ENCODE data around the gene DEPDC5. TPM values are rescaled to one million over a fixed set of nuclear protein-coding genes. Genes with fewer than 3 reads are reported as not detected.

Gene DEPDC5
- total and polyA plus RNA-seq, 2 of the 8 experiments (the other 6 are each of a cell fraction or from before 2014, with no cell fraction given) = 18.3 to 26.5 TPM

- no peaks in the 10 kb centered on the region for H3K23me2 ChIP-seq (ENCODE audit: low read depth, low read length)
- DNase-seq (ENCODE audit: low read depth in 1 of 2, low spot score in 2 of 2) = no peak
- H2BK5ac ChIP-seq (ENCODE audit: low read depth, low read length) = no peak overlapping the region
- H3K56ac ChIP-seq (replicated peaks; ENCODE audit: insufficient read length, low read depth, low read length) = no peak overlapping the region
- H3K27me3 ChIP-seq (replicated peaks in 1 of 4; ENCODE audit: control insufficient read depth in 3 of 4, extremely low read depth in 1 of 4, insufficient read depth in 3 of 4, low read length in 3 of 4) = no peaks in the 10 kb centered on the region
- no peak overlapping the region for H2BK120ac ChIP-seq (replicated peaks; ENCODE audit: low read depth, low read length)
- no peak overlapping the region for H3K14ac ChIP-seq (ENCODE audit: insufficient read length)
- no peak overlapping the region for H3K4ac ChIP-seq (replicated peaks; ENCODE audit: insufficient read length, low read depth, low read length)
- no peaks in the 10 kb centered on the region for H3K79me1 ChIP-seq (ENCODE audit: low read depth, low read length)
- H4K5ac ChIP-seq (ENCODE audit: insufficient read length, low read depth, low read length) = no peak overlapping the region
- H2BK15ac ChIP-seq (ENCODE audit: low read length) = no peak overlapping the region
- no peaks in the 10 kb centered on the region for H4K20me1 ChIP-seq (replicated peaks in 1 of 2; ENCODE audit: control insufficient read depth in 1 of 2, insufficient read depth in 2 of 2, low read length in 2 of 2)
- H3K9ac ChIP-seq (replicated peaks in 1 of 4; ENCODE audit: extremely low read depth in 1 of 4, low read depth in 3 of 4, low read length in 3 of 4) = no peak overlapping the region
- ChIA-PET CTCF (ENCODE audit: partially characterized antibody) (interaction anchor here (1.7 kb wide), 1 partner anchor 99 kb away, joined by 3 read pairs; no protein-coding TSS in a partner anchor), POLR2A (ENCODE audit: partially characterized antibody) (no interaction called here)
- no peak overlapping the region for H2AFZ ChIP-seq (ENCODE audit: low read length)
- WGBS, 2 experiments (ENCODE audit: extremely low coverage in 1 of 2, insufficient coverage in 1 of 2, insufficient read length in 1 of 2, insufficient replicate concordance in 2 of 2, low coverage in 1 of 2, low lambda C conversion rate in 2 of 2, missing lambda C conversion rate in 1 of 2) = 91% methylated on average over 3 of the region's 3 CpGs; no CpG with 5 or more reads in 1 of the 2 experiments
- no peak overlapping the region for H3K4me2 ChIP-seq (ENCODE audit: insufficient read depth in 1 of 2, low read depth in 2 of 2, low read length in 2 of 2)
- no peaks in the 10 kb centered on the region for H3K4me1 ChIP-seq (replicated peaks in 1 of 4; ENCODE audit: control insufficient read depth in 3 of 4, insufficient read depth in 4 of 4, low read length in 3 of 4)
- no peak overlapping the region for H2BK12ac ChIP-seq (ENCODE audit: low read depth, low read length)
- H3K18ac ChIP-seq (ENCODE audit: extremely low read depth, low read length) = no peak overlapping the region
- no peak overlapping the region for H3K4me3 ChIP-seq (ENCODE audit: extremely low read depth in 1 of 4, insufficient read depth in 2 of 4, low read depth in 3 of 4, low read length in 4 of 4)
- no peak overlapping the region; the same call in 1 of the 2 replicates for H3K27ac ChIP-seq (ENCODE audit: low read depth, low read length)
- H4K8ac ChIP-seq (ENCODE audit: extremely low read depth, insufficient read depth, low read length) = no peak overlapping the region
- H4K91ac ChIP-seq (replicated peaks; ENCODE audit: insufficient read length, low read length) = no peak overlapping the region
- no peak overlapping the region for H2AK5ac ChIP-seq (ENCODE audit: low read depth, low read length)
- no peaks in the 10 kb centered on the region for H3K9me3 ChIP-seq (ENCODE audit: insufficient read depth in 2 of 2, low read depth in 1 of 2, low read length in 1 of 2)
- H2BK20ac ChIP-seq (ENCODE audit: low read length) = no peak overlapping the region
- H3K23ac ChIP-seq (ENCODE audit: insufficient read length) = no peak overlapping the region
- H3K36me3 ChIP-seq (ENCODE audit: control insufficient read depth in 2 of 4, insufficient read depth in 4 of 4, low read length in 3 of 4) = peaks cover 6 to 40% (median 12%) of the 10 kb centered on the region in 4 experiments; a peak in 6 of 8 replicates
- FAIRE-seq = no peak
- no peaks in the 10 kb centered on the region for H3K79me2 ChIP-seq (ENCODE audit: control insufficient read depth in 1 of 2, insufficient read depth in 2 of 2, low read length in 2 of 2)
- TF ChIP-seq MAFK (IDR thresholded peaks at IDR 0.05; ENCODE audit: low read depth, low read length) (no peak), USF2 (IDR thresholded peaks at IDR 0.05; ENCODE audit: low read length) (no peak), TAF7 (optimal IDR thresholded peaks at IDR 0.05; ENCODE audit: borderline replicate concordance, low read depth, low read length) (no peak), SIX5 (IDR thresholded peaks at IDR 0.05; ENCODE audit: low read depth, low read length) (no peak), ATF3 (IDR thresholded peaks at IDR 0.05; ENCODE audit: insufficient read depth, low read depth, low read length) (no peak), GABPA (IDR thresholded peaks at IDR 0.05; ENCODE audit: borderline replicate concordance, insufficient read depth, low read length) (no peak), RNF2 (IDR thresholded peaks at IDR 0.05; ENCODE audit: borderline replicate concordance, low read depth, low read length, missing control alignments, poor library complexity, severe bottlenecking) (no peak), CHD2 (IDR thresholded peaks at IDR 0.05; ENCODE audit: low read length) (no peak), BRCA1 (IDR thresholded peaks at IDR 0.05; ENCODE audit: low read depth, low read length) (no peak), HDAC6 (IDR thresholded peaks at IDR 0.05; ENCODE audit: low read depth, low read length) (no peak), POLR2A (IDR thresholded peaks at IDR 0.05; ENCODE audit: control extremely low read depth in 1 of 2, low read depth in 2 of 2, low read length in 2 of 2) (no peak), HDAC2 (IDR thresholded peaks at IDR 0.05; ENCODE audit: borderline replicate concordance in 1 of 2, low read depth in 2 of 2, low read length in 2 of 2) (no peak), BCL11A (IDR thresholded peaks at IDR 0.05; ENCODE audit: low read depth in 2 of 2, low read length in 2 of 2) (no peak)
Measured at GRCh38 chr22:31764785-31765184, 11.0 kb downstream of the DEPDC5 start.
